Transverse colon (tissue), 4 donors: ENCODE results near the gene RGS7. TPM values are rescaled to one million over a fixed set of nuclear protein-coding genes. Genes with fewer than 3 reads are reported as not detected.

Experiments
- DNase-seq: peaks from one replicate; pipeline ENCODE4 v3.0.0-alpha.2; 2019
- H3K27ac ChIP-seq, 4 donors: fragments of 200-600 bp; sonication (generic); 2 replicates each; pipeline ENCODE4 v1.5.1; 2016 to 2018; ENCODE audit warnings: inconsistent platforms in 4 of 4
- H3K27me3 ChIP-seq: fragments of 200-600 bp; sonication (generic); 2 replicates; pipeline ENCODE4 v1.5.1; 2017; ENCODE audit warnings: inconsistent platforms
- H3K36me3 ChIP-seq, 4 donors: fragments of 200-600 bp; sonication (generic); 2 replicates each; pipeline ENCODE4 v1.5.1; 2017 to 2019; ENCODE audit warnings: inconsistent platforms in 4 of 4
- H3K4me1 ChIP-seq, 4 donors: fragments of 200-600 bp; sonication (generic); 2 replicates each; pipeline ENCODE4 v1.5.1; 2017 to 2020; ENCODE audit warnings: inconsistent platforms in 4 of 4
- H3K4me3 ChIP-seq, 4 donors: fragments of 200-600 bp; sonication (generic); 1 replicate in 1 of 4; 2 replicates in 3 of 4; pipeline versions ENCODE4 v1.5.1 to v1.6.1; 2017 to 2019; ENCODE audit warnings: inconsistent platforms in 4 of 4
- H3K9me3 ChIP-seq, 2 donors: fragments of 200-600 bp; sonication (generic); 2 replicates each; pipeline ENCODE4 v1.5.1; 2017 to 2019; ENCODE audit warnings: inconsistent platforms in 2 of 2
- CTCF ChIP-seq, 5 experiments: fragments of 200-600 bp in 3 of 5; fragments of 450-650 bp in 2 of 5; sonication (generic) in 3 of 5; IDR thresholded peaks; 1 replicate in 2 of 5; 2 replicates in 3 of 5; pipeline ENCODE4 v1.5.1; 2016 to 2017; ENCODE audit warnings: antibody characterized with exemption in 5 of 5, inconsistent platforms in 3 of 5, mild to moderate bottlenecking in 2 of 5, moderate library complexity in 1 of 5
- EP300 ChIP-seq: sonication (generic); formaldehyde crosslinking; IDR thresholded peaks from one replicate; pipeline ENCODE4 v1.6.1; 2017; ENCODE audit warnings: antibody characterized with exemption, low read depth
- POLR2A ChIP-seq: fragments of 450-650 bp; IDR thresholded peaks from one replicate; pipeline ENCODE4 v1.6.1; 2016; ENCODE audit warnings: antibody characterized with exemption, mild to moderate bottlenecking, moderate library complexity
- POLR2AphosphoS5 ChIP-seq, 3 donors: sonication (generic); formaldehyde crosslinking; IDR thresholded peaks; one replicate each; pipeline ENCODE4 v1.6.1; 2016; ENCODE audit warnings: antibody characterized with exemption in 3 of 3
- whole genome bisulfite sequencing, 2 donors: methylation state at CpG; one replicate each; pipeline ENCODE4 v1.1.5; 2018; ENCODE audit warnings: low coverage in 1 of 2; 5-methylcytosine and 5-hydroxymethylcytosine counted together
- in situ Hi-C, 4 donors: fragments of 200-750 bp; cut with MboI; loops; one replicate each; pipeline versions ENCODE4 v1.15.0 to v1.15.1; 2017; ENCODE audit warnings: low sequenced_read_pairs in 3 of 4, low pct_ligation_motif_present in 1 of 4, low pct_unique_long_range_greater_than_20kb in 1 of 4
- intact Hi-C: fragments of 100-400 bp; cut with DNase I; formaldehyde crosslinking; loops from one replicate; pipeline ENCODE4 v1.15.1; 2023; ENCODE audit warnings: low total_unique reads
- total RNA-seq, 4 donors: library from RNA; depleted of rRNA; stranded (reverse); fragments of >200 nt; gene quantifications; one replicate each; pipeline ENCODE4 v1.1.0, GENCODE V29; 2016

Gene RGS7
- total RNA-seq, 4 donors from 2014 or later: 1.5 to 2.0 TPM; not detected in 2

- 82% methylated on average over 6 of the region's 6 CpGs; no CpG with 5 or more reads in 1 of the 2 donors for WGBS, 2 donors
- Histone ChIP-seq H3K4me3 (no peak overlapping the region), H3K9me3 (no peaks in the 10 kb centered on the region), H3K27ac (no peak overlapping the region), H3K4me1 (no peaks in the 10 kb centered on the region), H3K27me3 (no peaks in the 10 kb centered on the region), H3K36me3 (no peaks in the 10 kb centered on the region)
- in situ Hi-C loops (no loop called here), intact Hi-C loops (no loop called here)
- no peak for TF ChIP-seq POLR2AphosphoS5 (IDR thresholded peaks at IDR 0.05)
- DNase-seq: no peak
Observed at GRCh38 chr1:241086686-241087085, 270.3 kb downstream of the RGS7 start.

- 87 to 97% methylated on average over 3 of the region's 3 CpGs for WGBS, 2 donors
- no peak for TF ChIP-seq EP300
Observed at GRCh38 chr1:241083285-241083684, 273.7 kb downstream of the RGS7 start.

DNA sequence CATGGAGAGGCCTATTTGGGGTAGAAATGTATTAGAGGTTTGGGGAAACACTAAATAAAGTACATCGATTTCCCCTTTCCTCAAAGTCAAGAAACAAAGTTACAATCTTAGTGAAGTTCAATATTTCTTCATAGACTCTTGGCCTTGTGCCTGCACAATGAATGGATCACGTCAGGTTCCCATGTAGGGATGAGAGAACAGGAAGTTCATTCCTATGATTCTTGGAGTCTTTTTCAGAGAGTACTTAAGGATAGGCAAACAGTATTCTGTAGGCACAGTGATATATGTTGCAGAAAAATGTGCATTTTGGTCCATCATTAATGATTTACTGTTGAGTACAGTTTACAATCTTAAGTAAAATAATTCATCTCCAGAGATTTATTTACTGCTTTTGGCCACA, 275.5 kb downstream of the RGS7 start:
- WGBS, 2 donors: 40 to 58% methylated on average over 2 of the region's 2 CpGs
- intact Hi-C loops: no loop called here

More at GRCh38 chr1:241083285-241083684, 273.7 kb downstream of the RGS7 start:
- intact Hi-C loops (loop anchor here (1.0 kb wide), 1 partner anchor 40 kb away; no protein-coding TSS in a partner anchor), in situ Hi-C loops (no loop called here)
- Histone ChIP-seq H3K27me3 (no peaks in the 10 kb centered on the region), H3K4me1 (no peaks in the 10 kb centered on the region), H3K36me3 (no peaks in the 10 kb centered on the region), H3K27ac (no peak overlapping the region), H3K9me3 (no peaks in the 10 kb centered on the region), H3K4me3 (no peak overlapping the region)
- DNase-seq: no peak

GRCh38 chr1:241079459-241079858, 277.5 kb downstream of the RGS7 start:
- Histone ChIP-seq H3K4me1 (no peaks in the 10 kb centered on the region), H3K27me3 (no peaks in the 10 kb centered on the region), H3K9me3 (no peaks in the 10 kb centered on the region), H3K4me3 (no peak overlapping the region), H3K27ac (no peak overlapping the region), H3K36me3 (no peaks in the 10 kb centered on the region)
- 89 to 100% methylated on average over 1 of the region's 1 CpG for WGBS, 2 donors
- no peak for TF ChIP-seq EP300
- TF ChIP-seq POLR2AphosphoS5 (IDR thresholded peaks at IDR 0.05): no peak
- no peak for TF ChIP-seq CTCF (IDR thresholded peaks at IDR 0.05)
- no peak for TF ChIP-seq POLR2A
- intact Hi-C loops: no loop called here
- DNase-seq: no peak
- in situ Hi-C loops: no loop called here

More for the DNA sequence above, 275.5 kb downstream of the RGS7 start:
- Histone ChIP-seq H3K4me3 (no peak overlapping the region), H3K27me3 (no peaks in the 10 kb centered on the region), H3K36me3 (no peaks in the 10 kb centered on the region), H3K27ac (no peak overlapping the region), H3K4me1 (no peaks in the 10 kb centered on the region), H3K9me3 (no peaks in the 10 kb centered on the region)
- TF ChIP-seq EP300 (no peak), CTCF (IDR thresholded peaks at IDR 0.05) (no peak), POLR2AphosphoS5 (IDR thresholded peaks at IDR 0.05) (no peak), POLR2A (no peak)
- in situ Hi-C loops: no loop called here
- no peak for DNase-seq

DNA sequence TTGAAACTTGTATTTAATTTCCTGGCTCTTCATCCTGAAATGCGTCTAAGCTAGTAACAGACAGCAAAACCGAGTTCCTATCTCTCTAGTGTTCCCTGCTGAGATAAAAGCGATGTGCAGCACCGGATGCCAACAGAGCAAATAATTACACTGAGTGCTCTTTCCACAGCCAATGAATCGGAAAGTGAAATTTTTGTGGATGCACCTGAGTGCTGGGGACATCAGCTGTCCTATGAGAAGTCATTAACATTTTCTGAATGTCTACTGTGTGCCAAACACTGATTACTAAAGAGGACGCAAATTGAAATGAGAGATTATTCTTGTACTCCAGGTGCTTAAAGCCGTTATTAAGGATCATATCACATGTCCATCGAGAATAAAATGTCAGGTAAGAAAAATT, 278.0 kb downstream of the RGS7 start:
- 79 to 81% methylated on average over 8 of the region's 8 CpGs for WGBS, 2 donors
- DNase-seq: no peak
- Histone ChIP-seq H3K27me3 (no peaks in the 10 kb centered on the region), H3K4me3 (no peak overlapping the region), H3K36me3 (no peaks in the 10 kb centered on the region), H3K27ac (no peak overlapping the region), H3K4me1 (no peaks in the 10 kb centered on the region), H3K9me3 (no peaks in the 10 kb centered on the region)
- intact Hi-C loops (no loop called here), in situ Hi-C loops (no loop called here)
- no peak for TF ChIP-seq EP300
- no peak for TF ChIP-seq CTCF (IDR thresholded peaks at IDR 0.05)
- no peak for TF ChIP-seq POLR2A
- no peak for TF ChIP-seq POLR2AphosphoS5 (IDR thresholded peaks at IDR 0.05)
